SK-N-SH treated with all-trans-retinoic acid at 6 μM for 48 hours (cell line): ENCODE data around the gene TOM1L2.

Experiments used
- ATAC-seq: fragments of 200-7000 bp; cut with Tn5 transposase; 3 replicates; pipeline ENCODE4 v1.9.1; 2020; ENCODE audit warnings: mild to moderate bottlenecking, moderate library complexity
- ARNTL ChIP-seq: fragments of 450-650 bp; formaldehyde crosslinking; IDR thresholded peaks from 2 replicates; pipeline ENCODE4 v1.5.0; 2020; ENCODE audit warnings: low read depth, mild to moderate bottlenecking, moderate library complexity, borderline replicate concordance
- BACH2 ChIP-seq: fragments of 250-450 bp; sonication (Bioruptor Pico); IDR thresholded peaks from 2 replicates; pipeline ENCODE4 v1.9.0; 2021; ENCODE audit warnings: mild to moderate bottlenecking, borderline replicate concordance
- CSDC2 ChIP-seq: fragments of 250-450 bp; sonication (Bioruptor Pico); IDR thresholded peaks from 2 replicates; pipeline ENCODE4 v1.5.0; 2020; ENCODE audit warnings: mild to moderate bottlenecking, moderate library complexity
- ESRRG ChIP-seq: fragments of 250-450 bp; sonication (Bioruptor Pico); IDR thresholded peaks from 2 replicates; pipeline ENCODE4 v1.6.1; 2021; ENCODE audit warnings: mild to moderate bottlenecking
- GLIS3 ChIP-seq: fragments of 250-450 bp; sonication (Bioruptor Pico); IDR thresholded peaks from 2 replicates; pipeline ENCODE4 v1.5.0; 2020; ENCODE audit warnings: mild to moderate bottlenecking, moderate library complexity
- ISL1 ChIP-seq: fragments of 250-450 bp; sonication (Bioruptor Pico); IDR thresholded peaks from 2 replicates; pipeline ENCODE4 v2.1.2; 2022; ENCODE audit warnings: mild to moderate bottlenecking, moderate library complexity
- OSR1 ChIP-seq: fragments of 250-450 bp; sonication (Bioruptor Pico); IDR thresholded peaks from 2 replicates; pipeline ENCODE4 v1.8.0; 2022; ENCODE audit warnings: moderate library complexity, mild to moderate bottlenecking, inconsistent platforms
- PPARA ChIP-seq: fragments of 250-450 bp; sonication (Bioruptor Pico); IDR thresholded peaks from 2 replicates; pipeline ENCODE4 v1.5.0; 2020; ENCODE audit warnings: mild to moderate bottlenecking, borderline replicate concordance
- SNAI2 ChIP-seq: fragments of 250-450 bp; sonication (Bioruptor Pico); IDR thresholded peaks from 2 replicates; pipeline ENCODE4 v1.5.0; 2020; ENCODE audit warnings: mild to moderate bottlenecking, moderate library complexity
- TCF4 ChIP-seq: fragments of 250-450 bp; sonication (Bioruptor Pico); IDR thresholded peaks from 2 replicates; pipeline ENCODE4 v1.8.0; 2021; ENCODE audit warnings: mild to moderate bottlenecking, moderate library complexity, borderline replicate concordance
- TOX ChIP-seq: fragments of 250-450 bp; sonication (Bioruptor Pico); IDR thresholded peaks from 2 replicates; pipeline ENCODE4 v1.8.0; 2021; ENCODE audit warnings: mild to moderate bottlenecking, moderate library complexity, borderline replicate concordance
- ZC3H10 ChIP-seq: fragments of 250-450 bp; sonication (Bioruptor Pico); IDR thresholded peaks from 2 replicates; pipeline ENCODE4 v1.5.1; 2021; ENCODE audit warnings: mild to moderate bottlenecking, moderate library complexity
- ZFP3 ChIP-seq: fragments of 250-450 bp; sonication (Bioruptor Pico); IDR thresholded peaks from 2 replicates; pipeline ENCODE4 v1.5.0; 2020; ENCODE audit warnings: mild to moderate bottlenecking, moderate library complexity
- ZNF70 ChIP-seq: fragments of 450-650 bp; formaldehyde crosslinking; IDR thresholded peaks from 2 replicates; pipeline ENCODE4 v1.5.0; 2020; ENCODE audit warnings: mild to moderate bottlenecking, moderate library complexity
- ZNF8 ChIP-seq: fragments of 450-650 bp; formaldehyde crosslinking; IDR thresholded peaks from 2 replicates; pipeline ENCODE4 v1.5.0; 2020; ENCODE audit warnings: mild to moderate bottlenecking, moderate library complexity
- TF ChIP-seq, protein P1 (sequence below): fragments of 250-450 bp; sonication (Bioruptor Pico); IDR thresholded peaks from 2 replicates; pipeline ENCODE4 v1.8.0; 2020; ENCODE audit warnings: mild to moderate bottlenecking, moderate library complexity, borderline replicate concordance
- TF ChIP-seq, protein P2 (sequence below): fragments of 250-450 bp; sonication (Bioruptor Pico); IDR thresholded peaks from 2 replicates; pipeline ENCODE4 v1.8.0; 2021; ENCODE audit warnings: low read depth, mild to moderate bottlenecking, moderate library complexity, borderline replicate concordance
- TF ChIP-seq, protein P3 (sequence below): fragments of 250-450 bp; sonication (Bioruptor Pico); IDR thresholded peaks from 2 replicates; pipeline ENCODE4 v1.5.1; 2021; ENCODE audit warnings: mild to moderate bottlenecking, moderate library complexity
- TF ChIP-seq, protein P4 (sequence below): fragments of 250-450 bp; sonication (Bioruptor Pico); IDR thresholded peaks from 2 replicates; pipeline ENCODE4 v1.5.1; 2020; ENCODE audit warnings: low read depth, mild to moderate bottlenecking, moderate library complexity
- TF ChIP-seq, protein P5 (sequence below): fragments of 250-450 bp; sonication (Bioruptor Pico); IDR thresholded peaks from 2 replicates; pipeline ENCODE4 v1.5.0; 2020; ENCODE audit warnings: mild to moderate bottlenecking, moderate library complexity

The TOM1L2 gene

DNA sequence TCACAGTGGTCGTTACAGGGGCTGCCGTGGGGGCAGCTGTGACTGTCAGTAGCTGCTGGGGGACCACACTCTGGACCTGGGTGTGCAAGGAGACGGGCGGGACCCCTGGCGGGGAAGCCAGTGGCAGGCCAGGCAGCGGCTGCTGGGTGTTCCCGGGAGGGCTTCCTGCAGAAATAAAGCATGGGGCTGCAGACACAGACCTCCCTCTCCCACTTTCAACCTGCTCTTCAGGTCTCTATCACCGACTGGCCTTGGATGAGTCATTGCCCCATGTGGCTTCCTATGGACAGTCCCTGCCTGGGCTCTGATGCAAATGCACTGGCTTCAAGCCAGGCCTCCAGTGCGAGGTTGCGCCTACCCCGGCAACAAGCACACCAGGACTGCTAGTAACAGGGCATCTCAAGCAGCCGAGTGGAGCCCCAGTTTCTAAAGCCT, 152.6 kb downstream of the TOM1L2 start:
- ATAC-seq: peak; percentile 54
- no peak for TF ChIP-seq TOX (CRISPR knock-in tag)
- no peak for TF ChIP-seq GLIS3 (CRISPR knock-in tag)
- TF ChIP-seq, protein P1, sequence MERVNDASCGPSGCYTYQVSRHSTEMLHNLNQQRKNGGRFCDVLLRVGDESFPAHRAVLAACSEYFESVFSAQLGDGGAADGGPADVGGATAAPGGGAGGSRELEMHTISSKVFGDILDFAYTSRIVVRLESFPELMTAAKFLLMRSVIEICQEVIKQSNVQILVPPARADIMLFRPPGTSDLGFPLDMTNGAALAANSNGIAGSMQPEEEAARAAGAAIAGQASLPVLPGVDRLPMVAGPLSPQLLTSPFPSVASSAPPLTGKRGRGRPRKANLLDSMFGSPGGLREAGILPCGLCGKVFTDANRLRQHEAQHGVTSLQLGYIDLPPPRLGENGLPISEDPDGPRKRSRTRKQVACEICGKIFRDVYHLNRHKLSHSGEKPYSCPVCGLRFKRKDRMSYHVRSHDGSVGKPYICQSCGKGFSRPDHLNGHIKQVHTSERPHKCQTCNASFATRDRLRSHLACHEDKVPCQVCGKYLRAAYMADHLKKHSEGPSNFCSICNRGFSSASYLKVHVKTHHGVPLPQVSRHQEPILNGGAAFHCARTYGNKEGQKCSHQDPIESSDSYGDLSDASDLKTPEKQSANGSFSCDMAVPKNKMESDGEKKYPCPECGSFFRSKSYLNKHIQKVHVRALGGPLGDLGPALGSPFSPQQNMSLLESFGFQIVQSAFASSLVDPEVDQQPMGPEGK (CRISPR knock-in tag): no peak
- TF ChIP-seq, protein P2, sequence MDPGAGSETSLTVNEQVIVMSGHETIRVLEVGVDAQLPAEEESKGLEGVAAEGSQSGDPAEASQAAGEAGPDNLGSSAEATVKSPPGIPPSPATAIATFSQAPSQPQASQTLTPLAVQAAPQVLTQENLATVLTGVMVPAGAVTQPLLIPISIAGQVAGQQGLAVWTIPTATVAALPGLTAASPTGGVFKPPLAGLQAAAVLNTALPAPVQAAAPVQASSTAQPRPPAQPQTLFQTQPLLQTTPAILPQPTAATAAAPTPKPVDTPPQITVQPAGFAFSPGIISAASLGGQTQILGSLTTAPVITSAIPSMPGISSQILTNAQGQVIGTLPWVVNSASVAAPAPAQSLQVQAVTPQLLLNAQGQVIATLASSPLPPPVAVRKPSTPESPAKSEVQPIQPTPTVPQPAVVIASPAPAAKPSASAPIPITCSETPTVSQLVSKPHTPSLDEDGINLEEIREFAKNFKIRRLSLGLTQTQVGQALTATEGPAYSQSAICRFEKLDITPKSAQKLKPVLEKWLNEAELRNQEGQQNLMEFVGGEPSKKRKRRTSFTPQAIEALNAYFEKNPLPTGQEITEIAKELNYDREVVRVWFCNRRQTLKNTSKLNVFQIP: no peak
- no peak for TF ChIP-seq ISL1 (CRISPR knock-in tag)
- no peak for TF ChIP-seq ZC3H10 (CRISPR knock-in tag)
- TF ChIP-seq ESRRG (CRISPR knock-in tag): no peak
- no peak for TF ChIP-seq ZNF70 (CRISPR knock-in tag)
- TF ChIP-seq, protein P3, sequence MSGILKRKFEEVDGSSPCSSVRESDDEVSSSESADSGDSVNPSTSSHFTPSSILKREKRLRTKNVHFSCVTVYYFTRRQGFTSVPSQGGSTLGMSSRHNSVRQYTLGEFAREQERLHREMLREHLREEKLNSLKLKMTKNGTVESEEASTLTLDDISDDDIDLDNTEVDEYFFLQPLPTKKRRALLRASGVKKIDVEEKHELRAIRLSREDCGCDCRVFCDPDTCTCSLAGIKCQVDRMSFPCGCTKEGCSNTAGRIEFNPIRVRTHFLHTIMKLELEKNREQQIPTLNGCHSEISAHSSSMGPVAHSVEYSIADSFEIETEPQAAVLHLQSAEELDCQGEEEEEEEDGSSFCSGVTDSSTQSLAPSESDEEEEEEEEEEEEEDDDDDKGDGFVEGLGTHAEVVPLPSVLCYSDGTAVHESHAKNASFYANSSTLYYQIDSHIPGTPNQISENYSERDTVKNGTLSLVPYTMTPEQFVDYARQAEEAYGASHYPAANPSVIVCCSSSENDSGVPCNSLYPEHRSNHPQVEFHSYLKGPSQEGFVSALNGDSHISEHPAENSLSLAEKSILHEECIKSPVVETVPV (CRISPR knock-in tag): no peak
- no peak for TF ChIP-seq TCF4
- no peak for TF ChIP-seq ZNF8 (CRISPR knock-in tag)
- TF ChIP-seq ZFP3 (CRISPR knock-in tag): no peak
- TF ChIP-seq ARNTL (CRISPR knock-in tag): no peak
- no peak for TF ChIP-seq OSR1 (CRISPR knock-in tag)
- TF ChIP-seq SNAI2: no peak
- no peak for TF ChIP-seq CSDC2 (CRISPR knock-in tag)
- TF ChIP-seq, protein P4, sequence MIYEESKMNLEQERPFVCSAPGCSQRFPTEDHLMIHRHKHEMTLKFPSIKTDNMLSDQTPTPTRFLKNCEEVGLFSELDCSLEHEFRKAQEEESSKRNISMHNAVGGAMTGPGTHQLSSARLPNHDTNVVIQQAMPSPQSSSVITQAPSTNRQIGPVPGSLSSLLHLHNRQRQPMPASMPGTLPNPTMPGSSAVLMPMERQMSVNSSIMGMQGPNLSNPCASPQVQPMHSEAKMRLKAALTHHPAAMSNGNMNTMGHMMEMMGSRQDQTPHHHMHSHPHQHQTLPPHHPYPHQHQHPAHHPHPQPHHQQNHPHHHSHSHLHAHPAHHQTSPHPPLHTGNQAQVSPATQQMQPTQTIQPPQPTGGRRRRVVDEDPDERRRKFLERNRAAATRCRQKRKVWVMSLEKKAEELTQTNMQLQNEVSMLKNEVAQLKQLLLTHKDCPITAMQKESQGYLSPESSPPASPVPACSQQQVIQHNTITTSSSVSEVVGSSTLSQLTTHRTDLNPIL (CRISPR knock-in tag): no peak
- TF ChIP-seq, protein P5, sequence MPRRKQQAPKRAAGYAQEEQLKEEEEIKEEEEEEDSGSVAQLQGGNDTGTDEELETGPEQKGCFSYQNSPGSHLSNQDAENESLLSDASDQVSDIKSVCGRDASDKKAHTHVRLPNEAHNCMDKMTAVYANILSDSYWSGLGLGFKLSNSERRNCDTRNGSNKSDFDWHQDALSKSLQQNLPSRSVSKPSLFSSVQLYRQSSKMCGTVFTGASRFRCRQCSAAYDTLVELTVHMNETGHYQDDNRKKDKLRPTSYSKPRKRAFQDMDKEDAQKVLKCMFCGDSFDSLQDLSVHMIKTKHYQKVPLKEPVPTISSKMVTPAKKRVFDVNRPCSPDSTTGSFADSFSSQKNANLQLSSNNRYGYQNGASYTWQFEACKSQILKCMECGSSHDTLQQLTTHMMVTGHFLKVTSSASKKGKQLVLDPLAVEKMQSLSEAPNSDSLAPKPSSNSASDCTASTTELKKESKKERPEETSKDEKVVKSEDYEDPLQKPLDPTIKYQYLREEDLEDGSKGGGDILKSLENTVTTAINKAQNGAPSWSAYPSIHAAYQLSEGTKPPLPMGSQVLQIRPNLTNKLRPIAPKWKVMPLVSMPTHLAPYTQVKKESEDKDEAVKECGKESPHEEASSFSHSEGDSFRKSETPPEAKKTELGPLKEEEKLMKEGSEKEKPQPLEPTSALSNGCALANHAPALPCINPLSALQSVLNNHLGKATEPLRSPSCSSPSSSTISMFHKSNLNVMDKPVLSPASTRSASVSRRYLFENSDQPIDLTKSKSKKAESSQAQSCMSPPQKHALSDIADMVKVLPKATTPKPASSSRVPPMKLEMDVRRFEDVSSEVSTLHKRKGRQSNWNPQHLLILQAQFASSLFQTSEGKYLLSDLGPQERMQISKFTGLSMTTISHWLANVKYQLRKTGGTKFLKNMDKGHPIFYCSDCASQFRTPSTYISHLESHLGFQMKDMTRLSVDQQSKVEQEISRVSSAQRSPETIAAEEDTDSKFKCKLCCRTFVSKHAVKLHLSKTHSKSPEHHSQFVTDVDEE: no peak
- no peak for TF ChIP-seq PPARA (CRISPR knock-in tag)

DNA sequence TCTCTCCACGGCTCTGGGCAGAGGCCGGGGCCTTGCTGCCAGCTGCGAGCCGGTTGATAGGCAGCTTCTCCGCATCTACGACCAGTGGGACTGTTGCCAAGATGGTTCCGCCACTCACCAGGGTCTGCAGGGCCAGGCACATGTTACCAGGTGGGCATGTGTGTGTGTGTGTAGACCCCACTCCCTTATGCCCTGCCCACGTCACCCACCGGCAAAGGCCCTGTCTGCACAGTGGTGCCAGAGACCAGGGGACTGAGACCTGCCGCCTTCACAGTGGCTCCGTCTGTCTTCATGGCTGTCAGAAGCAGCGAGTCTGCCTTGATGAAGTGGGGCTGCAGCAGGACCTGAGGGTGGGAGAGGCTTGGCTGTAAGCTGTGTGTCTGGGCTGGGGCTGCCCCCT, 153.1 kb downstream of the TOM1L2 start:
- no peak for ATAC-seq
- TF ChIP-seq TCF4 (no peak), BACH2 (CRISPR knock-in tag) (no peak)
- TF ChIP-seq, protein P2: no peak
- TF ChIP-seq, protein P3 (CRISPR knock-in tag): no peak
- TF ChIP-seq, all 23 proteins: peak for 0
